ENCODE data around the gene GPC6. TPM values are rescaled to one million over a fixed set of nuclear protein-coding genes. Genes with fewer than 3 reads are reported as not detected.
A peak's percentile ranks its signal among the peaks of the same experiment; 100 is the strongest.

Gene GPC6
- total RNA-seq, 1 donor from 2014 or later: 63.0 TPM

DNA sequence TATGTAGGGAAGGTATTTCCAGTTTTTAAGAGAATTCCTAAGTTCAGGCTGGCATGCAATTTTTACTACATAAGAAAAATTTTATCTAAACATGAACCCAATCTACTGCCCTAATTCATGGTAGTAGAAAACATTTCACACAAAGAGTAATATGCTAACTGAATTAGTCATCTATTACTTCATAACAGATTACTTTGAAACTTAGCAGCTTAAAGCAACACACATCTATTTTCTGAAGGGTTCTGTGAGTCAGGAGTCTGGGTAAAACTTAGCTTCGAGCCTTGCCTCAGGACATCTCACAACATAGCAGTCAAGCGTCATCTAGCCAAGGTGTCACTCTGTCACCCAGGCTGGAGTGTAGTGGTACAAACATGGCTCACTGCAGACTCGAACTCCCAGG is 715.4 kb downstream of the GPC6 start:
- no peaks in the 10 kb centered on the region for H3K9me3 ChIP-seq (ENCODE audit: insufficient read depth, low read depth, low read length)
- no peak overlapping the region for H3K4me3 ChIP-seq (ENCODE audit: insufficient read depth, low read depth, low read length)
- no peak overlapping the region for H3K27ac Mint-ChIP-seq (ENCODE audit: unreplicated experiment)
- peaks cover 1% of the 10 kb centered on the region for H3K4me1 Mint-ChIP-seq (ENCODE audit: low read depth, unreplicated experiment)
- H3K4me1 ChIP-seq (ENCODE audit: insufficient read depth, low read length): no peaks in the 10 kb centered on the region
- no peak overlapping the region for H3K27ac ChIP-seq (ENCODE audit: low read depth, low read length)
- H3K9ac ChIP-seq (ENCODE audit: low read length): no peak overlapping the region
- no peaks in the 10 kb centered on the region for H3K79me2 ChIP-seq (ENCODE audit: insufficient read depth, low read length)
- no peak overlapping the region for H3K4me2 ChIP-seq (ENCODE audit: low read length)
- peak; percentile 29 for FAIRE-seq
- no peaks in the 10 kb centered on the region for H3K36me3 Mint-ChIP-seq (ENCODE audit: low read depth, unreplicated experiment)
- H2AFZ ChIP-seq (ENCODE audit: low read depth, low read length): no peak overlapping the region
- no peak for TF ChIP-seq EZH2 (IDR thresholded peaks at IDR 0.05; ENCODE audit: insufficient read depth, low read length)
- TF ChIP-seq, protein P1, sequence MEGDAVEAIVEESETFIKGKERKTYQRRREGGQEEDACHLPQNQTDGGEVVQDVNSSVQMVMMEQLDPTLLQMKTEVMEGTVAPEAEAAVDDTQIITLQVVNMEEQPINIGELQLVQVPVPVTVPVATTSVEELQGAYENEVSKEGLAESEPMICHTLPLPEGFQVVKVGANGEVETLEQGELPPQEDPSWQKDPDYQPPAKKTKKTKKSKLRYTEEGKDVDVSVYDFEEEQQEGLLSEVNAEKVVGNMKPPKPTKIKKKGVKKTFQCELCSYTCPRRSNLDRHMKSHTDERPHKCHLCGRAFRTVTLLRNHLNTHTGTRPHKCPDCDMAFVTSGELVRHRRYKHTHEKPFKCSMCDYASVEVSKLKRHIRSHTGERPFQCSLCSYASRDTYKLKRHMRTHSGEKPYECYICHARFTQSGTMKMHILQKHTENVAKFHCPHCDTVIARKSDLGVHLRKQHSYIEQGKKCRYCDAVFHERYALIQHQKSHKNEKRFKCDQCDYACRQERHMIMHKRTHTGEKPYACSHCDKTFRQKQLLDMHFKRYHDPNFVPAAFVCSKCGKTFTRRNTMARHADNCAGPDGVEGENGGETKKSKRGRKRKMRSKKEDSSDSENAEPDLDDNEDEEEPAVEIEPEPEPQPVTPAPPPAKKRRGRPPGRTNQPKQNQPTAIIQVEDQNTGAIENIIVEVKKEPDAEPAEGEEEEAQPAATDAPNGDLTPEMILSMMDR (IDR thresholded peaks at IDR 0.05; ENCODE audit: insufficient read depth, low read depth, low read length): no peak
- no peaks in the 10 kb centered on the region for H4K20me1 ChIP-seq (ENCODE audit: insufficient read depth, low read length)
- H3K27me3 ChIP-seq (ENCODE audit: insufficient read depth, low read length): no peaks in the 10 kb centered on the region
- H3K4me3 Mint-ChIP-seq (ENCODE audit: unreplicated experiment): no peak overlapping the region
- DNase-seq (ENCODE audit: low read depth): no peak
- no peaks in the 10 kb centered on the region for H3K27me3 Mint-ChIP-seq (ENCODE audit: low read depth, unreplicated experiment)
- no peaks in the 10 kb centered on the region for H3K9me3 Mint-ChIP-seq (ENCODE audit: unreplicated experiment)
- no peaks in the 10 kb centered on the region for H3K36me3 ChIP-seq (ENCODE audit: insufficient read depth, low read length)

DNA sequence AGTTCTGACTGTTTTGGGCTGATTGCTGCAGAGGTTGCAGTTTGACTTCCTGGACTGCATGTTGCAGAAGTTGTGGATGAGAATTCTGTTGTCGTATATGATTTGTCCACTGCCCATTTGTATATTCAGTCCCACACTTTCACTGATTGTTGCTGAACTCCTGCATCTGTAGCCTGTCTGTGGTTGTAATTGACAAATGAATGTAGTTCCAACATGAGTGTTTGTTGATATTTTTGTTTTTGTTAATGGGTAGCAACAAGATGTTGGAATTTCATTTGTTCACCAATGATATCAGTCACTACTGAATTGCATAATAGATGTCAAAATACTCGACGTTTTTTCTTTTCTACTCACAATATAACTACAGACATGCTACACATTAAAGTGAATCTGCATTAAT is 719.0 kb downstream of the GPC6 start:
- Histone ChIP-seq H3K27me3 (ENCODE audit: insufficient read depth, low read length) (no peaks in the 10 kb centered on the region), H3K4me1 (ENCODE audit: insufficient read depth, low read length) (no peaks in the 10 kb centered on the region), H3K27ac (ENCODE audit: low read depth, low read length) (no peak overlapping the region), H2AFZ (ENCODE audit: low read depth, low read length) (no peak overlapping the region), H3K9ac (ENCODE audit: low read length) (no peak overlapping the region), H3K36me3 (ENCODE audit: insufficient read depth, low read length) (no peaks in the 10 kb centered on the region), H3K4me2 (ENCODE audit: low read length) (no peak overlapping the region), H4K20me1 (ENCODE audit: insufficient read depth, low read length) (no peaks in the 10 kb centered on the region), H3K9me3 (ENCODE audit: insufficient read depth, low read depth, low read length) (no peaks in the 10 kb centered on the region), H3K4me3 (ENCODE audit: insufficient read depth, low read depth, low read length) (no peak overlapping the region), H3K79me2 (ENCODE audit: insufficient read depth, low read length) (no peaks in the 10 kb centered on the region)
- Mint-ChIP-seq H3K27me3 (ENCODE audit: low read depth, unreplicated experiment) (no peaks in the 10 kb centered on the region), H3K9me3 (ENCODE audit: unreplicated experiment) (no peaks in the 10 kb centered on the region), H3K4me3 (ENCODE audit: unreplicated experiment) (no peak overlapping the region), H3K27ac (ENCODE audit: unreplicated experiment) (no peak overlapping the region), H3K4me1 (ENCODE audit: low read depth, unreplicated experiment) (peaks cover 5% of the 10 kb centered on the region), H3K36me3 (ENCODE audit: low read depth, unreplicated experiment) (no peaks in the 10 kb centered on the region)
- FAIRE-seq: no peak
- DNase-seq (ENCODE audit: low read depth): no peak
- TF ChIP-seq, protein P1 (IDR thresholded peaks at IDR 0.05; ENCODE audit: insufficient read depth, low read depth, low read length): no peak
- no peak for TF ChIP-seq EZH2 (IDR thresholded peaks at IDR 0.05; ENCODE audit: insufficient read depth, low read length)

DNA sequence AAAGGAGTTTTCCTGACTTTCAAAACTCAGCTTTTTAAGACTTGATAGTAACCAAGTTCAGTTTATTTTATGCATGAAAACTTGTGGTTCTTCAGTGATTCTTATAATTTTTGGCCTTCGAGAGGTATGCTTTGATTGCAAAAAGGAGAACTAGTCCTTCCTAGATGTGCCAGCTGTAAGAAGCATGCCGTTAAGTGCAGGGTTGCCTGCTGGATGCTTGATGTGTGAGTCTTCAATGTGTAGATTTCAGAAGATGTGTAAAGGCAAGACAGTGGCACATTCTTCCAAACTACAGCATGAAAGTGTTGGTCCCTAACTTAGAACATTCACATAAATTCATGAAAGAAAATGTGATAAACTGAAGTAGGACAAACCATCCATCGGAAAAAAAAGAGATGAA is 720.4 kb downstream of the GPC6 start:
- TF ChIP-seq EZH2 (IDR thresholded peaks at IDR 0.05; ENCODE audit: insufficient read depth, low read length): no peak
- TF ChIP-seq, protein P1 (IDR thresholded peaks at IDR 0.05; ENCODE audit: insufficient read depth, low read depth, low read length): no peak
- Histone ChIP-seq H4K20me1 (ENCODE audit: insufficient read depth, low read length) (no peaks in the 10 kb centered on the region), H3K36me3 (ENCODE audit: insufficient read depth, low read length) (no peaks in the 10 kb centered on the region), H3K4me2 (ENCODE audit: low read length) (no peak overlapping the region), H3K9me3 (ENCODE audit: insufficient read depth, low read depth, low read length) (no peaks in the 10 kb centered on the region), H3K9ac (ENCODE audit: low read length) (no peak overlapping the region), H3K27ac (ENCODE audit: low read depth, low read length) (no peak overlapping the region), H3K4me1 (ENCODE audit: insufficient read depth, low read length) (no peaks in the 10 kb centered on the region), H3K27me3 (ENCODE audit: insufficient read depth, low read length) (no peaks in the 10 kb centered on the region), H2AFZ (ENCODE audit: low read depth, low read length) (no peak overlapping the region), H3K79me2 (ENCODE audit: insufficient read depth, low read length) (no peaks in the 10 kb centered on the region), H3K4me3 (ENCODE audit: insufficient read depth, low read depth, low read length) (no peak overlapping the region)
- no peaks in the 10 kb centered on the region for H3K36me3 Mint-ChIP-seq (ENCODE audit: low read depth, unreplicated experiment)
- H3K4me1 Mint-ChIP-seq (ENCODE audit: low read depth, unreplicated experiment): peaks cover 5% of the 10 kb centered on the region
- H3K9me3 Mint-ChIP-seq (ENCODE audit: unreplicated experiment): no peaks in the 10 kb centered on the region
- no peak overlapping the region for H3K27ac Mint-ChIP-seq (ENCODE audit: unreplicated experiment)
- DNase-seq (ENCODE audit: low read depth) (no peak), FAIRE-seq (no peak)
- H3K4me3 Mint-ChIP-seq (ENCODE audit: unreplicated experiment): no peak overlapping the region
- no peaks in the 10 kb centered on the region for H3K27me3 Mint-ChIP-seq (ENCODE audit: low read depth, unreplicated experiment)

Measured in astrocyte (in vitro differentiated cells and primary cell).